ENCODE results near the gene NSG2. TPM values are rescaled to one million over a fixed set of nuclear protein-coding genes. Genes with fewer than 3 reads are reported as not detected.
"Not testable (repeated sequence)": the region's sequence is repeated elsewhere in the genome, so short reads cannot be mapped to it uniquely, and the experiment has no call there.

The NSG2 gene
- total RNA-seq, result 1.5 TPM
- long read RNA-seq, partial matches to known transcripts, result 0 of 2 reads
- long read RNA-seq, other reads (novel, unspliced or antisense), result 2 of 2 reads

GRCh38 chr5:174045470-174046025 lies at the start of gene NSG2:
TSS of gene NSG2 (plus strand) at chr5:174045706. CDS start at chr5:174046756, 1,050 bp downstream.
- intact Hi-C loops (cut with DNase I), result loop anchor here (2.0 kb wide), 1 partner anchor 271 kb away; no protein-coding TSS in a partner anchor
- peak; percentile 88 for DNase-seq (ENCODE audit: low spot score)

- DNase-seq (ENCODE audit: low spot score), result no peak
- intact Hi-C loops (cut with DNase I), result no loop called here
Measured at GRCh38 chr5:173997331-173997730, 48.2 kb upstream of the NSG2 start.

- intact Hi-C loops (cut with DNase I), result no loop called here
- DNase-seq (ENCODE audit: low spot score), result no peak
Measured at GRCh38 chr5:173998531-173998930, 47.0 kb upstream of the NSG2 start.

DNA sequence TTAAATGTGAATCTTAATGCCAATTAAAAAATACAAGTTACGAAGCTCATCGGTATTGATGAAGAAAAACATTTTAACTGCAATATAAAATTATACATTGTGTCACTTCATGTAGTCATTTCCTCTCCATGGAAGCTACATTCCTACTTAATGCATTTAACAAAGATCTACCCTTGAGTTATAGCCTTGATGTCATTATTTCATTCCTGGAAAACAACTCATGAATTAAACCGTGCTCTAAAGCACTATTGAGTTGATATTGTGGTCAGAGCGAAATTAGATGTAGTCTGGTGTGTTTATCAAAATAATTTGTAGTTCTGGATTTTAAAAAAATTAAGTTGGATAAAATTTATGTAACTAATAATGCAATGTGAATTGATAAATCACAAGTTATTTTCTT lies 45.4 kb upstream of the NSG2 start:
- intact Hi-C loops (cut with DNase I), result no loop called here
- no peak for DNase-seq (ENCODE audit: low spot score)

DNA sequence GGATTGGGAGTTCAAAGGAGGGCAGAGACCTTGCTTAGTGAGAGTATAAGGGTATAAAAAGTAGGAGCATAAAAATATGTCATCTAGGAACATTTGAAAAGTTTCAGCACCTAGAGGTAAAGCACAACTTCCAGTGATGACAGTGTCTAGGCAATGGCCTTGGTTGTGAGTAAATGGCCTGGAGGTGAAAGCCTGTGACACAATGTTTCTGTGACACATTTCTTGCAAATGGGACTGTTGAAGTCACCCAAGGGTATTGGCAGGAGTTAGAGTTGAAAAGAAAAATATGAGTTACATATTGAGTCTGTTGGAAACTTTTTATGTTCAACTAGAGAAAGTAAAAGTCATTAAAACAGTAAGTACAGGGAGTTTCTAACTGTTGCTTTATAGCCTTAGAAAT lies 41.7 kb upstream of the NSG2 start:
- DNase-seq (ENCODE audit: low spot score), result no peak
- intact Hi-C loops (cut with DNase I), result no loop called here

DNA sequence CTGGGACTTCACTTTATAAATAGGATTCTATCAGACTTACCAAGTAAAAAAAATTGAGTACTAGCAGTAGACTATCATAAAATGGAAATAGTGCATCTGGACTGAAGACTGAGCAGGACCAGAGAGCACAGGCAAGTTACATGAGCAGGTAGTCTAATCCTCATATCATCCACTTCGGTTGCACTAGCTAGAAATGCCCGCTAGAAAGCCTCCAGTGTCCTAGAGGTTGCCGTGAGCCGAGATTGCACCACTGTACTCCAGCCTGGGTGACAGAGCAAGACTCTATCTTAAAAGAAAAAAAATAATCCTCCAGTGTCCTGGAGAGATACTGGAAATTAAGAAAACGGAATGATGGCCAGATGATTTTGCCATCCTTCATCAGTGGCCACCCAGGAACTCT lies 36.6 kb upstream of the NSG2 start:
- intact Hi-C loops (cut with DNase I), result no loop called here
- DNase-seq (ENCODE audit: low spot score), result no peak

DNA sequence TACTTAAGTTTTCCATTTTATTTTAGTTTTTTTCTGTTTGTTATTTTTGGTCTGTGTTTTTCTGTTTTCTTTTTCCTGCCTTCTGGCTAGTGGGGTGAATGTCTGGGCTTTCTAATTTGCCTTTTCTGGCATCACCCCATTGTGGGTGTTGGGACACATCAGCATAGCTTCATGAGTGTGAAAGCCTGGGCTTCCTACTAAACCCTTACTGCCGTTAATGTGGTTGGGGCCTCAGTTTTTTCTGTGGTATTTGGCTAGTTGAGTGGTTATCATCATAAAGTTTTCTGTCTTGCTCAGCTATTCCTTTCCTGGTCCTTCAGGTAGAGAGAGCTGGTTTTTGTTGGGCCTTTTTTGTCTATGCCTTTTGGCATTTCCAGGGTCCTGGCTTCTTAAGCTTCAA lies 35.1 kb upstream of the NSG2 start:
- DNase-seq (ENCODE audit: low spot score), result no peak
- intact Hi-C loops (cut with DNase I), result no loop called here

GRCh38 chr5:174011441-174011840 lies 34.1 kb upstream of the NSG2 start:
- intact Hi-C loops (cut with DNase I), result no loop called here
- no peak for DNase-seq (ENCODE audit: low spot score)

- intact Hi-C loops (cut with DNase I), result not testable (repeated sequence)
Measured at GRCh38 chr5:174020069-174020927, 25.2 kb upstream of the NSG2 start.

DNA sequence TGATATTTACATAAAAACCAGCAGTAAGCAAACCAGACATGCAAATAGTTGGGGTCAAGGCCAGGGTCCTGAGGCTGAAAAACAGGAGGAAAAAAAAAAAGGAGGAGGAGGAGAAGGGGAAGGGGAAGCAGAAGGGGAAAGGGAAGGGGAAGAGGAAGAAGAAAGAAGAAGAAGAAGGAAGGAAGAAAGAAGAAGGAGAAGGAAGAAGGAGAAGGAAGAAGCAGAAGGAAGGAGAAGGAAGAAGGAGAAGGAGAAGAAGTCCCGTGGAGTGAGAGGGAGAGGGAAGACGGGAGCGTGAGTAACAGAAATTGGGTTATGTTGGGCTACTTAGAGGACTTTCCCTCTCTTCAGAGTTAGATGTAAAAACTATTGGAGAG lies 24.6 kb upstream of the NSG2 start:
- no peak for DNase-seq (ENCODE audit: low spot score)
- intact Hi-C loops (cut with DNase I), result no loop called here

More at GRCh38 chr5:174020069-174020927, 25.2 kb upstream of the NSG2 start:
- DNase-seq (ENCODE audit: low spot score), result not testable (repeated sequence)

- intact Hi-C loops (cut with DNase I), result no loop called here
- no peak for DNase-seq (ENCODE audit: low spot score)
Measured at GRCh38 chr5:174022384-174023095, 23.0 kb upstream of the NSG2 start.

GRCh38 chr5:174030286-174030685 lies 15.2 kb upstream of the NSG2 start:
- no peak for DNase-seq (ENCODE audit: low spot score)
- intact Hi-C loops (cut with DNase I), result no loop called here

DNA sequence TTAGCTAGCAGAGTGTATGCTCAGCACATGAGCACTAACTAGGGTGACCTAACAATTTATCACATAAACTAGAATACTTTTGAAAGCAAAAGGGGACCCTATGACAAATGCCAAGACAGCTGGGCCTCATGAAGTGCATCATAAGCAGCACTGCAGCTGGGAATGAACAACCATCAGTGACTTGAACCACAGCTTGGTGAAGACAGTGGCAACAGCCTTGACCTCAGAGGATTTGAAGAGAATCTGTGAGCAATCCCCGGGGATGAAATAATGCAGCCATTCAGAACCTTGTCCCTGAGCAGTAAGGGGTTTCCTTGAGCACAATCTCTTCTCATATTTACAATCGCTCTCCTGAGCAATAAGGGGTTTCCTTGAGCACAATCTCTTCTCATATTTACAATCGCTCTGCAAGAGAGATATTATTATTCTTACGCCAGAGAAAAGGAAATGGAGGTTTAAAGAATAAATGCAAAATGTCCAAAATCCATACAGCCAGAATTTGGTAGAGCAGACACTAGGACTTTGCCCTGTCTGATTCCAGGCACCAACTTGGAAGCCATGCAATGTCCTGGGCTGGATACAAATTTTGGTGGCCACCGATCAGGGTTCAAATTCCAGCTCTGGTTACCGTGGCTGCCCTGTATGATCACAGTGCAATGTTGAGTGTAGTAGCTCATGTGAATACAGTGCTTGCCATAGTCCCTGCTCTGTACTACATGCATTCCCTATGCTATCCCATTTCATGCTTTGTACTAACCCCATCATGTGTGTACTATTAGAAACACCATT lies 846 bp upstream of the NSG2 start:
- no peak for DNase-seq (ENCODE audit: low spot score)
- intact Hi-C loops (cut with DNase I), result loop anchor here (2.0 kb wide), 1 partner anchor 272 kb away; no protein-coding TSS in a partner anchor

DNA sequence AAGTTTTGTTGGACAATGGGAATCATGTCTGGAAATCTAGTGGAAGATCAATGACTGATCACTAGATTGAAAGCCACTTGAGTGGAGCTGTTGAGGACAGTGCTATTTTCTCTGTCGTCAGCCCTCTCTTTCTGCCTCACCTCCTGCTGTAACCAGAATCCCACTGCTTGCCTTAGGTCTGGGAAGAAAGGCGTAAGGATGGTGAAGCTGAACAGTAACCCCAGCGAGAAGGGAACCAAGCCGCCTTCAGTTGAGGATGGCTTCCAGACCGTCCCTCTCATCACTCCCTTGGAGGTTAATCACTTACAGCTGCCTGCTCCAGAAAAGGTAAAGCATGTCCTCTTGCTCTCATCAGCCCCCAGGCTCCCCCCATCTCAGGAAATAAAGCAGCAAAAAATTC lies 1.1 kb downstream of the NSG2 start:
- intact Hi-C loops (cut with DNase I), result no loop called here
- DNase-seq (ENCODE audit: low spot score), result no peak

- no peak for DNase-seq (ENCODE audit: low spot score)
- intact Hi-C loops (cut with DNase I), result no loop called here
Measured at GRCh38 chr5:174047472-174048099, 2.1 kb downstream of the NSG2 start.

- no peak for DNase-seq (ENCODE audit: low spot score)
- intact Hi-C loops (cut with DNase I), result no loop called here
Measured at GRCh38 chr5:174052636-174053035, 7.1 kb downstream of the NSG2 start.

DNA sequence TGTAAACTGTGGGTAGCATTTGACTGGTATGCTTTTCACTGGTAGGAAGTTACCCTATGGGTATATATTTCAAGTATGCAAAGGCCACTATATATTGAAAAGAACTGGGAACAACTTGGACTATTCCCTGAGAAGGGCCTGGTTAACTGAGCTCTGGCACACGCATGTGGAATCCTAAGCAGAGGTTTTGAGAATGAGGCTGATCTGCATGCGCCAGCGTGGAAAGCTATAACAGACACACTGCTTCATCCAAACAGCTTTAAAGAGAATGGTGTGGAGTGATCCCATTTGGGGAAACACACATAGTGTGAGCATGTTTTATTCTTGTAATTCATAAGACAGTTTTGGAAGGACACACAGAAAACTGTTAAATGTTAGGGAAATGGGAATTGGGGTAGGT lies 8.4 kb downstream of the NSG2 start:
- intact Hi-C loops (cut with DNase I), result no loop called here

GRCh38 chr5:174056064-174056847 lies 10.8 kb downstream of the NSG2 start:
- no peak for DNase-seq (ENCODE audit: low spot score)
- intact Hi-C loops (cut with DNase I), result no loop called here

More for the DNA sequence above, 8.4 kb downstream of the NSG2 start:
- no peak for DNase-seq (ENCODE audit: low spot score)
